GM21737 (cell line): ENCODE results near the gene POU4F3.

Experiments used
- ATAC-seq: cut with Tn5 transposase; IDR thresholded peaks from one replicate; pipeline ENCODE4 v1.9.1; 2021; ENCODE audit warnings: mild to moderate bottlenecking, moderate library complexity; ENCODE audit not compliant: unreplicated experiment

POU4F3 gene

GRCh38 chr5:146339715-146340259 lies 1.1 kb downstream of the POU4F3 start:
- no peak for ATAC-seq

- ATAC-seq = no peak
Observed at GRCh38 chr5:146340260-146341081, 1.8 kb downstream of the POU4F3 start.

- no peak for ATAC-seq
Observed at GRCh38 chr5:146341854-146342253, 3.2 kb downstream of the POU4F3 start.

GRCh38 chr5:146342519-146342881 lies 3.9 kb downstream of the POU4F3 start:
- no peak for ATAC-seq

GRCh38 chr5:146342882-146343865 lies 4.5 kb downstream of the POU4F3 start:
- no peak for ATAC-seq

- no peak for ATAC-seq
Observed at GRCh38 chr5:146344155-146345118, 5.8 kb downstream of the POU4F3 start.

- ATAC-seq = no peak
Observed at GRCh38 chr5:146345240-146345577, 6.6 kb downstream of the POU4F3 start.

GRCh38 chr5:146345578-146346366 lies 7.1 kb downstream of the POU4F3 start:
- ATAC-seq = no peak

- ATAC-seq = no peak
Observed at GRCh38 chr5:146357126-146357525, 18.5 kb downstream of the POU4F3 start.

GRCh38 chr5:146359836-146360235 lies 21.2 kb downstream of the POU4F3 start:
- no peak for ATAC-seq

GRCh38 chr5:146363161-146363874 lies 24.7 kb downstream of the POU4F3 start:
- no peak for ATAC-seq

- ATAC-seq = no peak
Observed at GRCh38 chr5:146365618-146366017, 27.0 kb downstream of the POU4F3 start.

GRCh38 chr5:146366904-146367303 lies 28.3 kb downstream of the POU4F3 start:
- ATAC-seq = no peak

- ATAC-seq = no peak
Observed at GRCh38 chr5:146368137-146368536, 29.5 kb downstream of the POU4F3 start.

GRCh38 chr5:146369691-146370090 lies 31.1 kb downstream of the POU4F3 start:
- no peak for ATAC-seq

GRCh38 chr5:146376821-146377220 lies 38.2 kb downstream of the POU4F3 start:
- no peak for ATAC-seq

GRCh38 chr5:146378986-146379385 lies 40.3 kb downstream of the POU4F3 start:
- ATAC-seq = no peak

- no peak for ATAC-seq
Observed at GRCh38 chr5:146380714-146381113, 42.1 kb downstream of the POU4F3 start.

GRCh38 chr5:146388386-146388785 lies 49.7 kb downstream of the POU4F3 start:
- no peak for ATAC-seq
